GM15510 (cell line): ENCODE measurements around the gene PRKCB.

Experiments
- POLR2A ChIP-seq: IDR thresholded peaks from 3 replicates; pipeline ENCODE4 v1.6.1; 2011; ENCODE audit warnings: borderline replicate concordance; ENCODE audit not compliant: insufficient read length; ENCODE audit errors: extremely low read depth

Gene PRKCB

GRCh38 chr16:23974223-23974622 lies 138.4 kb downstream of the PRKCB start:
- TF ChIP-seq POLR2A = no peak

GRCh38 chr16:23975293-23975692 lies 139.5 kb downstream of the PRKCB start:
- TF ChIP-seq POLR2A = no peak

GRCh38 chr16:23976091-23976490 lies 140.3 kb downstream of the PRKCB start:
- TF ChIP-seq POLR2A = no peak

GRCh38 chr16:23976524-23976923 lies 140.7 kb downstream of the PRKCB start:
- no peak for TF ChIP-seq POLR2A

- TF ChIP-seq POLR2A = no peak
Observed at GRCh38 chr16:23979441-23979840, 143.7 kb downstream of the PRKCB start.

GRCh38 chr16:23979982-23980381 lies 144.2 kb downstream of the PRKCB start:
- TF ChIP-seq POLR2A = no peak

GRCh38 chr16:23981429-23982399 lies 145.9 kb downstream of the PRKCB start:
- no peak for TF ChIP-seq POLR2A

- no peak for TF ChIP-seq POLR2A
Observed at GRCh38 chr16:23986455-23986854, 150.7 kb downstream of the PRKCB start.

- no peak for TF ChIP-seq POLR2A
Observed at GRCh38 chr16:23987443-23987842, 151.7 kb downstream of the PRKCB start.

- TF ChIP-seq POLR2A = no peak
Observed at GRCh38 chr16:23990507-23990906, 154.7 kb downstream of the PRKCB start.

- TF ChIP-seq POLR2A = no peak
Observed at GRCh38 chr16:23991066-23991465, 155.3 kb downstream of the PRKCB start.

- no peak for TF ChIP-seq POLR2A
Observed at GRCh38 chr16:23994615-23995014, 158.8 kb downstream of the PRKCB start.

- no peak for TF ChIP-seq POLR2A
Observed at GRCh38 chr16:23996258-23996955, 160.6 kb downstream of the PRKCB start.

- no peak for TF ChIP-seq POLR2A
Observed at GRCh38 chr16:23998771-23999170, 163.0 kb downstream of the PRKCB start.

- TF ChIP-seq POLR2A = no peak
Observed at GRCh38 chr16:23999663-24000062, 163.9 kb downstream of the PRKCB start.
